CD4-positive, CD25-positive, alpha-beta regulatory T cell (primary cell): ENCODE measurements around the gene DAPP1. TPM values are rescaled to one million over a fixed set of nuclear protein-coding genes. Genes with fewer than 3 reads are reported as not detected.
"Not testable (repeated sequence)": the region's sequence is repeated elsewhere in the genome, so short reads cannot be mapped to it uniquely, and the experiment has no call there.

Experiments used
- ATAC-seq, 2 donors: fragments of 150-1000 bp; cut with Tn5 transposase; one replicate each; pipeline ENCODE4 v1.10.0; 2021; ENCODE audit warnings: low read depth in 2 of 2, moderate number of reproducible peaks in 2 of 2, moderate library complexity in 1 of 2
- DNase-seq, 3 donors: peaks; one replicate each; pipeline versions ENCODE4 v3.0.0 to v3.0.0-alpha.2; 2012 to 2022; ENCODE audit warnings: mixed read lengths in 1 of 3
- H3K27ac ChIP-seq: one replicate; pipeline ENCODE4 v1.7.0; 2013; ENCODE audit warnings: mild to moderate bottlenecking, low read length; ENCODE audit not compliant: insufficient read depth, poor library complexity, severe bottlenecking
- H3K27me3 ChIP-seq: one replicate; pipeline ENCODE4 v1.7.0; 2013; ENCODE audit warnings: low read length; ENCODE audit not compliant: control insufficient read depth, insufficient read depth
- H3K36me3 ChIP-seq: one replicate; pipeline ENCODE4 v1.7.0; 2013; ENCODE audit warnings: mild to moderate bottlenecking, low read length, moderate library complexity; ENCODE audit not compliant: control insufficient read depth, insufficient read depth
- H3K4me1 ChIP-seq: 2 replicates; pipeline ENCODE4 v1.7.0; 2013; ENCODE audit warnings: mild to moderate bottlenecking, low read length; ENCODE audit not compliant: insufficient read depth, control insufficient read depth, poor library complexity, severe bottlenecking
- H3K4me3 ChIP-seq: one replicate; pipeline ENCODE4 v1.7.0; 2013; ENCODE audit warnings: low read depth, mild to moderate bottlenecking, low read length, moderate library complexity
- H3K9me3 ChIP-seq, 2 experiments: 1 replicate in 1 of 2; 2 replicates in 1 of 2; pipeline ENCODE4 v1.7.0; 2013; ENCODE audit warnings: low read length in 2 of 2, mild to moderate bottlenecking in 1 of 2, moderate library complexity in 1 of 2; ENCODE audit not compliant: control insufficient read depth in 2 of 2
- H3K27ac Mint-ChIP-seq, 3 donors: one replicate each; pipeline ENCODE4 v1.8.0; 2020 to 2022; ENCODE audit warnings: mild to moderate bottlenecking in 3 of 3, mixed read lengths in 3 of 3, moderate library complexity in 2 of 3
- H3K27me3 Mint-ChIP-seq: one replicate; pipeline ENCODE4 v1.8.0; 2022; ENCODE audit warnings: mild to moderate bottlenecking, mixed read lengths
- H3K36me3 Mint-ChIP-seq: one replicate; pipeline ENCODE4 v1.8.0; 2020; ENCODE audit warnings: mixed read lengths
- H3K4me1 Mint-ChIP-seq, 4 donors: one replicate each; pipeline ENCODE4 v1.8.0; 2020 to 2022; ENCODE audit warnings: mixed read lengths in 4 of 4, mild to moderate bottlenecking in 1 of 4
- H3K4me3 Mint-ChIP-seq, 4 donors: one replicate each; pipeline ENCODE4 v1.8.0; 2020 to 2022; ENCODE audit warnings: mild to moderate bottlenecking in 4 of 4, mixed read lengths in 4 of 4, moderate library complexity in 3 of 4
- H3K9me3 Mint-ChIP-seq, 7 donors: one replicate each; pipeline ENCODE4 v1.8.0; 2020 to 2022; ENCODE audit warnings: mixed read lengths in 7 of 7, mild to moderate bottlenecking in 3 of 7, moderate library complexity in 2 of 7
- polyA plus RNA-seq, 4 donors: library from polyadenylated mRNA; unstranded; fragments of 300-500 nt; fragmentation: Illumina TruSeq; gene quantifications; one replicate each; pipeline ENCODE4 v1.2.3, GENCODE V29; 2021
- total RNA-seq: library from RNA; stranded (reverse); gene quantifications from one replicate; pipeline ENCODE4 v1.2.3, GENCODE V29; 2022

The DAPP1 gene
- total RNA-seq (29.8 TPM), polyA plus RNA-seq (10 to 100 TPM; 25.0 to 42.8 (median 31.7) TPM)

GRCh38 chr4:99816545-99817308 lies at the start of gene DAPP1:
TSS of gene DAPP1 (plus strand) at chr4:99816827. CDS start at chr4:99816914, 87 bp downstream.
- Histone ChIP-seq H3K27ac (peak within 1 kb of the TSS; percentile 78), H3K4me1 (peaks cover 60% of the 10 kb centered on the region), H3K36me3 (no peaks in the 10 kb centered on the region), H3K27me3 (no peaks in the 10 kb centered on the region), H3K4me3 (peak within 1 kb of the TSS; percentile 91), H3K9me3 (no peaks in the 10 kb centered on the region)
- Mint-ChIP-seq H3K4me1 (peaks cover 26 to 64% (median 52%) of the 10 kb centered on the region in 4 donors), H3K36me3 (no peaks in the 10 kb centered on the region), H3K9me3 (no peaks in the 10 kb centered on the region), H3K27me3 (no peaks in the 10 kb centered on the region), H3K4me3 (peak within 1 kb of the TSS; percentile 87 to 96 (median 91)), H3K27ac (peak within 1 kb of the TSS; percentile 92 to 97 (median 96))
- DNase-seq (peak; percentile 56 to 95 (median 79)), ATAC-seq (peak; percentile 93 to 94)

- peaks cover 17% of the 10 kb centered on the region for H3K27me3 Mint-ChIP-seq
- not testable (repeated sequence) for H3K36me3 Mint-ChIP-seq, ATAC-seq, H3K9me3 ChIP-seq, H3K4me3 ChIP-seq, H3K36me3 ChIP-seq, H3K4me1 Mint-ChIP-seq, H3K4me1 ChIP-seq, H3K27ac Mint-ChIP-seq, H3K4me3 Mint-ChIP-seq, DNase-seq, H3K27me3 ChIP-seq, H3K27ac ChIP-seq
- peaks cover 0 to 15% (median 6%) of the 10 kb centered on the region in 7 donors for H3K9me3 Mint-ChIP-seq
Measured at GRCh38 chr4:99770842-99771241, 45.8 kb upstream of the DAPP1 start.

GRCh38 chr4:99783940-99784339 lies 32.7 kb upstream of the DAPP1 start:
- H3K4me3 Mint-ChIP-seq: peak overlapping the region in 1 of 4 donors; percentile 52
- H3K4me1 ChIP-seq: no peaks in the 10 kb centered on the region
- H3K4me3 ChIP-seq: no peak overlapping the region
- H3K9me3 Mint-ChIP-seq: peaks cover 0 to 5% (median 0%) of the 10 kb centered on the region in 7 donors
- H3K36me3 Mint-ChIP-seq: no peaks in the 10 kb centered on the region
- peaks cover 26% of the 10 kb centered on the region for H3K27me3 Mint-ChIP-seq
- DNase-seq (no peak), ATAC-seq (no peak)
- no peak overlapping the region for H3K27ac ChIP-seq
- peak overlapping the region in 1 of 3 donors; percentile 43 for H3K27ac Mint-ChIP-seq
- H3K36me3 ChIP-seq: no peaks in the 10 kb centered on the region
- no peaks in the 10 kb centered on the region for H3K9me3 ChIP-seq
- H3K4me1 Mint-ChIP-seq: no peaks in the 10 kb centered on the region
- H3K27me3 ChIP-seq: peaks cover 3% of the 10 kb centered on the region

GRCh38 chr4:99784842-99785241 lies 31.8 kb upstream of the DAPP1 start:
- H3K36me3 ChIP-seq: no peaks in the 10 kb centered on the region
- Mint-ChIP-seq H3K27me3 (peaks cover 22% of the 10 kb centered on the region), H3K9me3 (peaks cover 0 to 5% (median 0%) of the 10 kb centered on the region in 7 donors), H3K27ac (no peak overlapping the region), H3K36me3 (no peaks in the 10 kb centered on the region), H3K4me3 (no peak overlapping the region), H3K4me1 (no peaks in the 10 kb centered on the region)
- no peak for ATAC-seq
- peaks cover 5% of the 10 kb centered on the region for H3K27me3 ChIP-seq
- no peaks in the 10 kb centered on the region for H3K9me3 ChIP-seq
- no peak overlapping the region for H3K4me3 ChIP-seq
- H3K27ac ChIP-seq: no peak overlapping the region
- H3K4me1 ChIP-seq: no peaks in the 10 kb centered on the region
- no peak for DNase-seq

GRCh38 chr4:99790796-99791617 lies 25.6 kb upstream of the DAPP1 start:
- Mint-ChIP-seq H3K4me3 (peak overlapping the region in 1 of 4 donors; percentile 5), H3K9me3 (peaks cover 0 to 10% (median 0%) of the 10 kb centered on the region in 7 donors), H3K4me1 (no peaks in the 10 kb centered on the region), H3K27ac (no peak overlapping the region), H3K36me3 (no peaks in the 10 kb centered on the region), H3K27me3 (peaks cover 29% of the 10 kb centered on the region)
- DNase-seq (no peak), ATAC-seq (no peak)
- Histone ChIP-seq H3K27me3 (peaks cover 9% of the 10 kb centered on the region), H3K4me3 (no peak overlapping the region), H3K9me3 (no peaks in the 10 kb centered on the region), H3K36me3 (no peaks in the 10 kb centered on the region), H3K4me1 (no peaks in the 10 kb centered on the region), H3K27ac (no peak overlapping the region)

- H3K27ac Mint-ChIP-seq: no peak overlapping the region
- H3K4me1 Mint-ChIP-seq: no peaks in the 10 kb centered on the region
- no peaks in the 10 kb centered on the region for H3K4me1 ChIP-seq
- ATAC-seq (no peak), DNase-seq (no peak)
- H3K36me3 Mint-ChIP-seq: no peaks in the 10 kb centered on the region
- H3K4me3 ChIP-seq: no peak overlapping the region
- no peaks in the 10 kb centered on the region for H3K36me3 ChIP-seq
- H3K27ac ChIP-seq: no peak overlapping the region
- peaks cover 54% of the 10 kb centered on the region for H3K27me3 Mint-ChIP-seq
- H3K27me3 ChIP-seq: peaks cover 11% of the 10 kb centered on the region
- peaks cover 0 to 6% (median 0%) of the 10 kb centered on the region in 7 donors for H3K9me3 Mint-ChIP-seq
- H3K9me3 ChIP-seq: no peaks in the 10 kb centered on the region
- H3K4me3 Mint-ChIP-seq: no peak overlapping the region
Measured at GRCh38 chr4:99800332-99801004, 16.2 kb upstream of the DAPP1 start.

GRCh38 chr4:99801005-99801699 lies 15.5 kb upstream of the DAPP1 start:
- Histone ChIP-seq H3K4me1 (no peaks in the 10 kb centered on the region), H3K27me3 (peaks cover 11% of the 10 kb centered on the region), H3K36me3 (no peaks in the 10 kb centered on the region), H3K9me3 (no peaks in the 10 kb centered on the region), H3K27ac (no peak overlapping the region), H3K4me3 (no peak overlapping the region)
- no peak for ATAC-seq
- no peaks in the 10 kb centered on the region for H3K4me1 Mint-ChIP-seq
- no peaks in the 10 kb centered on the region for H3K36me3 Mint-ChIP-seq
- no peak overlapping the region for H3K4me3 Mint-ChIP-seq
- no peak overlapping the region for H3K27ac Mint-ChIP-seq
- H3K9me3 Mint-ChIP-seq: peaks cover 0 to 6% (median 0%) of the 10 kb centered on the region in 7 donors
- peaks cover 54% of the 10 kb centered on the region for H3K27me3 Mint-ChIP-seq
- no peak for DNase-seq
